AG08396 (cell line): ENCODE results near the gene CANT1.
"Not testable (repeated sequence)": the region's sequence is repeated elsewhere in the genome, so short reads cannot be mapped to it uniquely, and the experiment has no call there.

ENCODE experiments used
- DNase-seq: peaks from one replicate; pipeline ENCODE4 v3.0.0; 2012; ENCODE audit warnings: low spot score, mixed read lengths

CANT1 gene

DNA sequence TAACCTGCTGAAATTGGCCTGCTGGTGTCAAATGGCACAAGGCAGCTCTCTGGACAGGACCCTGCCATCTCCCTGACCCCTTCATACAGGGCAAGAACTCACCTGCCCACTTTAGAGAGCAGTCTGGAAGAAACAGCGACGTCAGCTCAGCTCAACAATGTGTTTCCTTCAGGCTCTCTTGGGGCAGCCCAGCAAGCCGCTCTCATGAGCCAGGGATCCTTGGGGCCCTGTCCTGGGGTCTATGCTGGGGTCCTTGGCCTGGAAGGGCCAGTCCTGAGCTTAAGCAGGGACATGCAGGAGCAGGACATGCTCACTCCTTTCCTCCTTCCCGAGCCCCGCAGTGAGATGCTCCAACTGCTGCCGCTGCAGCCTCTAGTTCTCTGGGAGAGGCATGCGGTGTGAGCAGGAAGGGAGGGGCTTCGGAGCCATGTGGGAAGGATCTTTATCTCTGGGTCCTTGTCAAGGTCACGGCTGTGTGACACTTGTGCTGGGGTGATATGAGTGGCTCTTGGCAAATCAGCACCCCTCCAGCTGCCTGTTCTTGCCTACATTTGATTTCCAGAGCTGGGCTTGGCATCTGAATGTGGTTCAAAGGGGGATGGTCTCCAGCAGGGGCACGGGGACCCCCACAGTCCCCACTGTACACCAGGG, 17.8 kb upstream of the CANT1 start:
- DNase-seq, result no peak

DNA sequence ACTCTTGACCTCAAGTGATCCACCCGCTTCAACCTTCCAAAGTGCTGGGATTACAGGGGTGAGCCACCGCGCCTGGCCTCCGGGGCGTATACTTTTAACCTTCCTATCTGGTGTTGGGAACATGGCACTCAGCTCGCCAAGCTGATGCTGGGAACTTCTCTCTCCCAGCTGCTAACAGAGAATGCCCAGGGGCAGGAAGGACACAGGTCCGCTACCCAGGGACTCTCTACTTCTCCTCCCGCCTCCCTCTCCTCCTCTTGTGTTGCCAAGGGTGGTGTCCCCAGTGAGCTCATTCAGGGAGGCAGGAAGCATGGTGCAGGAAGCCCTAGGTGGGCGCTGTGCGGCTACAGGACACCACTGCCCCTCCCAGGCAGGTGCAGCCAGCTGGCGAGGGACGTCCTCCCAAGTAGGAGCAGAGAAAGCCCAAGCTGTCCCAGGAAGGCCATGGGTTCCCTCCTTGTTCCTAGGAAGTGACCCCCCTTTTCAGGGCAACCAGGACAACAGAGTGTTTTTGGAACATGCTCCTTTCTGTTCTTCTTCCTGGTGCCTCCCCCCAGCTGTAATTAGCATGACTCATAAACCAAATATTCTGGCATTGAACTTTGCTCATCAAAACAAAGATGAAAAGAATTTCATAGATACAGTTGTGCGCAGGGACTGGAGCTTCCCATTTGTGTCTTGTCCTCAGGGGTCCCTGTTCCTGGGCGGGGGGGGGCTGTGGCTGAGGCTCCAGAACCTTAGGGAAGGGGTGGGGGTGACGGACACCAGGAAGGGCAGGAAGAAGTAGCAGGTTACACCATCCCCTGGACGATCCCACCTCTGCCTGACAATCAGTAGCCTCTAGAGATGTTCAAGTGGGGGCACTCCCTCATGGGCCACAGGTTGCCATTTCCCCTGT, 17.1 kb upstream of the CANT1 start:
- peak; percentile 86 for DNase-seq

GRCh38 chr17:79024901-79025737, 15.6 kb upstream of the CANT1 start:
- no peak for DNase-seq

- peak; percentile 61 for DNase-seq
Measured at GRCh38 chr17:79023886-79024771, 14.6 kb upstream of the CANT1 start, which contains the start of gene C1QTNF1. Gene C1QTNF1, plus strand, starts transcription at chr17:79024169. Its CDS starts 19,800 bp downstream, at chr17:79043969.

GRCh38 chr17:79023180-79023705, 13.7 kb upstream of the CANT1 start:
- no peak for DNase-seq

GRCh38 chr17:79022507-79022991, 13.0 kb upstream of the CANT1 start:
- no peak for DNase-seq

GRCh38 chr17:79021929-79022328, 12.4 kb upstream of the CANT1 start:
- not testable (repeated sequence) for DNase-seq

DNA sequence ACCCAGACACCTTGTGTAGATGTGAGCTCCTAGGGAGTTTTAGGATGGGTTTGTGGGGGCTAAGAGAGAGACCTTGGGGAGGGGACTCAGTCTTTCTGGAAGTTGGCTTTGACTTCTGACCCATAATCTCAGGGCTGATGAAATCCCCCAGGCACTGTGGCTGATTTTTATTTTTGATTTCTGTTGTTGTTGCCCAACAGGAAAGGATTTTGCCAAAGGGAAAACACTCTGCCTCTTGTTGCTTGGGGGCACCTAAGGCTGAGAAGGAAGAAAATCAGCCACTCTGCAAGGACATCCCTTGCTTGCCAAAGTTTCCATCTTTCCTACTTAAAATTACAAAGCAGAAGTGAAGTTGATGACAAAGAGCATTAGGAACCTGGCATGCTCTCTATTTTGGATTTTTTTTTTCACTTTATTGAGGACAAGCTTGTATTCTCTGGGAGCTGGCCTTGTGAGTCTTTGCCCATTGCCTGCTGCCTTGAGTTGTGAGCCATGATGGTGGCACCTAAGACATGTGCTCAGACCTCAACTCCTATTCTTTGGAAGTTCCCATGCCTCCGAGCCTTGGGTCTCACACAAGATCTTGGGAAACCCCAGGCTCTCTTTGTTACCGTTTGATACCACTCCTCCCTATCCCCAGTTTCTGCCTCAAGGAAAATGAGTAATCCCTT, 11.2 kb upstream of the CANT1 start:
- DNase-seq, result no peak

DNA sequence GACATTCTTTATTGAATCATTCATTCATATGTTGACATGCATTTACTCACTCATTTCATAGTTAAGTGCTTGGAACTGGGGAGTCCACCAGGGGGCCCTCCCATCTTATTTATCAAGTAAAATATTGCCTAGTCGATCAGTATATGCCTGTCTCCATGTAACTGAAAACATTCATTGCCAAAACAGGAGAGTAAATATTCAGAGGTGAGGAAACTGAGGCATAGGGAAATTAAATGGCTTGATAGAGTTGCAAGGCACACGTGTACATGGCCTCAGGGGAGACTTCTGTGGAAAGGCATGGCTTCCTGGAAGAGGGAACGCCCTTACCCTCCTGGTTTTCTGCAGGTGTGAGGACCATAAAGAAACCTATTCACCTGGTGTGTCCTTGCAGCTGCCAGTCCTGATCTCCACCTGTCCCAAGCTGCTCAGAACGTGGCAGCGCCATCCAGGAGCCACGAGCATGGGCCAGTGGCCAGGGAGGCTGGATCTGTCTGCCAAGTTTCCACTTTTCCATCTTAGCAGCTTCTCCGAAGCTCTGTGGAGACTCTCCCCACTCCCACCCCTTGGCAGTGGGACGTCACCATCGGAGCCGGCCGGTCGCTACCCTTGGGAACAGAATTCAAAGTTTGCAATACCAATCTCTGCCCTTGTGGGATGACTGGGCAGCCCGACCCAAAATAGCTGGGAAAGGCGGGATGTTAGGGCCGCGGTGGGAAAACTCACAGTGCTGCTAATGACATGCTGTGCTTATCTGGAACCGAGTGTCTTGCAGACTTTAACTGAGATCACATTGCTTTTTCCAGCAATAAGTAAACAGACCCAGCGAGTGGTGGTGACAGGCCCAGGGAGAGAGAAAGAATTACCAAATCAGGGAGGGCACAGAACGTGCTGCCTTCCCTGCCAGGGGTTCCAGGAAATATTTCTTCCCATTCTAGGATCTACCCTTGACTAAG, 10.3 kb upstream of the CANT1 start:
- DNase-seq, result peak; percentile 65

DNA sequence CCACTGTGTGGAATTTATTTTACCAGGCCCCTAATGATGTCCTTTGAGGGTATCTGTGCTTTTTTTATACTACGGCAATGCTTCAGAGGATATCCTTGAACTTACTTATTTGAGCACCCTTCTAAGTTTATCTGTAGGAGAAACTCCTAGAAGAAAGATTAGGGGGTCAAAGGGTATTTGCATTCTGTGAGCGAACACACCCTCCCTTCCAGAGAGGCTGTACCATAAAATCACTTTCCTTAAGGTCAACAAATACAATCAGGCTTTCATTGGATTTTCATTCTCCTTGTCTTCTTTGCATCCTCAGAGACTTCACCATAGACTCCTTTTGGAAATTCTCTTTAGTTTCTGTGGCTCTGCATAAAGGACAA, 9.7 kb upstream of the CANT1 start:
- no peak for DNase-seq

GRCh38 chr17:79018370-79018695, 8.8 kb upstream of the CANT1 start:
- no peak for DNase-seq

- DNase-seq, result no peak
Measured at GRCh38 chr17:79017546-79018369, 8.2 kb upstream of the CANT1 start.

GRCh38 chr17:79014158-79014758, 4.7 kb upstream of the CANT1 start:
- DNase-seq, result no peak

DNA sequence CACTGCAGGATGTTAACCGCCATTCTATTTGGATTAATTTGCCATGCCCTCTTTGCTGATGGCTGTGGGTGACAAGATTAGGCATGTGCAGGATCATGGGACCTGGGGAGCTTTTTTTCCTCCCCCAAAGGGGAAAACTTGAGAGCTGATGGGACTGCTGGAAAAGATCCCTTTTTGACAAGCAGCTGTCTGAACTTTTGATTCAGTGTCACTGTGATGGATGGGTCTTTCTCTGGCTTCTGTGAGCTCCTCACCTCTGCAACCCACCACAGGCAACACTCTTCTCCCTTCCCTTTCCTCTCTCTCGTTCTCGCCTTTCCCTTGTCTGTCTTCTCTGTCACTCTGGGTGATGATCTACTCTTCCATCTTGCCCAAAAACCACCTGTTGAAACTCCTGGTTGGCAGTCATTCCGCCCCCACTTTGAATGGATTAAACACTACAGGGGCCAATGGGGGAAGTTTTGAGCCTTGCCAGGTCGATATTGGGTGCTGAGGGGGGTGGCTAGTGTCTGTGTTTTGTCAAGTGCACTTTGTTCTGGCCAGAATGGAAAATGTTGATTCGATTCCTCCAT, 3.1 kb upstream of the CANT1 start:
- no peak for DNase-seq

DNA sequence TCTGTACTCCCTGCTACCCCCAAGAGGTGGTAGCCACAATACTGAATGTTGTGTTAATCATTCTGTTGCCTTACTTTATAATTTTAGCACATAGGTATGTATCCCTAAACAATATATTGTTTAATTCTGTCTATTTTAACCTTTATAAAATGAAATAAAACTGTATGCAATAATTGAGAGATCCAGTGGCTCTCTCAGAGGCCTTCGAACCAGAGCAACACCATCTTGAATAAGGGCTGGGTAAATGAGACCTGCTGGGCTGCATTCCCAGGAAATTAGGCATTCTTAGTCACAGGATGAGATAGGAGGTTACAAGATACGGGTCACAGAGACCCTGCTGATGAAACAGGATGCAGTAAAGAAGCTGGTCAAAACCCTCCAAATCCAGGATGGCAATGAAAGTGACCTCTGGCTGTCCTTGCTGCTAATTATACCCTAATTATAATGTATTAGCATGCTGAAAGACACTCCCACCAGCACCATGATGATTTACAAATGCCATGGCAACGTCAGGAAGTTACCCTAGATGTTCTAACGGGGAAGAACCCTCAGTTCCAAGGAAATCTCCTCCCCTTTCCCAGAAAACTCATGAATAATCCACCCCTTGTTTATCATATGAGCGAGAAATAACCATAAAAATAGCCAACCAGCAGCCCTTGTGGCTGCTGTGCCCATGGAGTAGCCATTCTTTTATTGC, 2.0 kb upstream of the CANT1 start:
- no peak for DNase-seq

- DNase-seq, result no peak
Measured at GRCh38 chr17:79010304-79010646, 711 bp upstream of the CANT1 start.

GRCh38 chr17:79008666-79009387, 737 bp downstream of the CANT1 start:
- no peak for DNase-seq
